NCI-H524 treated with DMSO at 0.1 percent for 48 hours (cell line): ENCODE data around the gene FAM200A.
"Not testable (repeated sequence)": the region's sequence is repeated elsewhere in the genome, so short reads cannot be mapped to it uniquely, and the experiment has no call there.

Source experiments
- DNase-seq: peaks from one replicate; lab custom pipeline; 2025; lab: John Stamatoyannopoulos, UW

The FAM200A gene

DNA sequence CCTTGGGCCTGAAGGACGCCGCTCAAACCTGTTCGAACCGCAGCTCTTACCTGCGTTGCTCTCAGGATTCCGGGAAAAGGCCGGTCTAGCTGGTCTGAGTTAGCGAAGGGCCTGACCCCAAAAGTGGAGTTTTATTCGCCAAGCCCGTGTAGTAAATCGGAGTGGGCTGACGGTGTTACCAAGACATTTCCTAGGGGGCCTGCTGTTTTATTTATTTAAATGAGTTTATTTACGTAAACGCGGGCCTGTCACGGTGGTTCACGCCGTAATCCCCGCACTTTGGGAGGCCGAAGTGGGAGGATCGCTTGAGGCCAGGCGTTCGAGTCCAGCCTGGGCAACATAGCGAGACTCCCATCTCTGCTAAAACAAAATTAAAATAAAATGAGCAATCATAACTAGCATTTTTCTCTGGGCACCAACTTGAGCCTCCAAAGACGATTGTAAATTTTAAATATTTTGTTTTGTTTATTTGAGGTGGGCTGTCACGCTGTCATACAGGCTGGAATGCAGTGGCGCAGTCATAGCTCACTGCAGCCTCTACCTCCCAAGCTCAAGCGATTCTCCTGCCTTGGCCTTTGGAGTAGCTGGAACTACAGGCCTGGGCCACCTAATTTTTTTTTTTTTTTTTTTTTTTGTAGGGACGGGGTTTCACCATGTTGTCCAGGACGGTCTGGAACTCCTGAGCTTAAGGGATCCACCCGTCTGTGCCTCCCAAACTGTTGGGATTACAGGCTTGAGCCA lies 7.4 kb upstream of the FAM200A start:
- DNase-seq = no peak

DNA sequence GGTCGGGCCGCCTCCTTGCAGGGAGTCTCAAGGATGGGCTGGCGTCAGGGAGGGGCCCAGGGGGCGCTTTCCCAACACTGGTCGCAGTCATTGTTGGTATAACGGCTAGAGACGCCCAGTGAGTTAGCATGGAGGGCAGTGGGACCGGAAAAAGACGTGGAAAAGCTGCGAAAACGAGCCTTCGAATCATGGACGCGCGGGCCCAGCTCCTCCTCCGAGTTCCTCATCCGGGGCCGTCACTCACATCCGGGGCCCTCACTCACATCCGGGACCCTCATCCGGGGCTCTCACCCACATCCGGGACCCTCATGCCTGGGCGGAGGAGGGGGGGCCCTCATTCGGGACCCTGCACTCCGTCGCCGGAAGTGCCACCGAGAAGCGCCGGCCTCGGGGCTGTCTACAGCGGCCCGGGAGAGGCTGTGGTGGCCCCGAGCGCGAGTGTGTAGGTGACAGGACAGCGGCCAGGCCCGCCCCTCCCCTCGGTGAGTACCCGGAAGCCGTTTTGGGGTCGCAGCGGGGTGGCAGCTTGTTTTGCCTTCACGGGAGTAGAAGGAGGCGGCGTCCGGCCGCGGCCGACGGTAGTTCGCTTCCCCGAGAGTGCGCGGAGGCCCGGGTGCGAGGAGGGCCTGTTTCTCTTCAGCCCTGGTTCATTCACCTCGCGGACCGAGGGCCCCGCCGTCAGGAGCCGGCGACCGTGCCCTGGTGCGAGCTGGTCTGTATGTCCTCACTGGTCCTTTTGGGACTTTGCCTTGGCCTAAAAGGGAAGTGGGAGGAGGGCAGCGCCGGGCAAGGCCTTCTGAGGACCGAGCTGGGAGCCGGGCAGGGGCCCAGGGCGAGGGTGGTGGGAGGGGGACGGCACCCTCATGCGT lies 6.6 kb upstream of the FAM200A start, which contains the start of gene ZNF655:
TSS of gene ZNF655 (plus strand) at position 337 of the 869 bp plus-strand sequence. CDS start 1,918 bp downstream, outside the sequence.
- peak; percentile 64 for DNase-seq

DNA sequence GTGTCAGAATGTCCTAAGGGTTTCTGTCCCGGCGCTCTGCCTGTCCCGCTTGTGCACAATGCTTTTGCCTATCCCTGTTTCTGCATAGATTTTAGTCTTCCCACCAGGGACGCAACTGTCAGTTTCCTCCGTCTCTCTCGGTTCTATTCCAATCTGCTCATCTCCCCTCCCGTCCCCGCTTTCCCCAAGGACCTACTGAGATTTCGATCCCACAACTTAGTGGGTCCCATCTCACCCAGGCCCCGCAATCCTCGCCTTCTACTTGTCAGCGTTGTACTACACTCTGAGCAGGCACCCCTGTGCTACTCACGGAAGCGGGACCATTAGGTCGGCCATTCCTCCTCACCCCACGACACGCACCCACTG lies 6.0 kb upstream of the FAM200A start:
- DNase-seq = no peak

DNA sequence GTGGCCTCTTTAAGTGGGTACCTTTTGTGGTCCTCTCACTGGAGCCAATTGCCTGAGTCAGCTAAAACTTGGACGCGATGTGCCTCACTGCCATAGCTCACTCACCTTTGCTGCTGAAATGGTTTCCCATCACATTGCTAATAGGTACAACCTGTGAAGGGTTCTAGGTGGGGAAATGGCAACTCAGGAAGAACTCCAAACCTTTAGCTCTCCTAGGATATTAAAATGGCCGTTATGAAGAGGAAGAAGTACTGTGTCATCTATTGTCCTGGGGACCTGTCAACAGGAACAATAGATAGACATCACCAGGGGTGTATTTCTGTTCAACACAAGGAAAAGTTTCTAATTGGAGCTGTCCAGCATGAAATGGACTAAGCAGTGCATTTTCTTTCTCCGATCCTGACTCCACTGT lies 5.3 kb upstream of the FAM200A start:
- DNase-seq = no peak

DNA sequence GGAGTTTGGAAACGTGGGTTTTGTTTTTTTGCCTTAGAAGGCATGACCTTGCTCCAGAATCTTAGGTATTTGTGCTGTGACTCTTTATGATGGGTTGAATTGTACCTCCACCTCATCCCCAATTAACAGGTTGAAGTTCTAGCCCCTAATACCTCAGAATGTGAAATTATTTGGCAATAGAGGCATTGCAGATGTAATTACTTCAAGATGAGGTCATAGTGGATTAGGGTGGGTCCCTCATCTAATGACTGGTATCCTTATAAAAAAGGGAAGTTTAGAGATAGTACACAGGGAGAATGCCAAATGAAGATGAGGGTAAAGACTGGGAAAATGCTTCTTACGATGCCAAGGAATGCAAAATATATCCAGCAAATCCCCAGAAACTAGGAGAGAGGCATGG lies 3.0 kb upstream of the FAM200A start:
- no peak for DNase-seq

DNA sequence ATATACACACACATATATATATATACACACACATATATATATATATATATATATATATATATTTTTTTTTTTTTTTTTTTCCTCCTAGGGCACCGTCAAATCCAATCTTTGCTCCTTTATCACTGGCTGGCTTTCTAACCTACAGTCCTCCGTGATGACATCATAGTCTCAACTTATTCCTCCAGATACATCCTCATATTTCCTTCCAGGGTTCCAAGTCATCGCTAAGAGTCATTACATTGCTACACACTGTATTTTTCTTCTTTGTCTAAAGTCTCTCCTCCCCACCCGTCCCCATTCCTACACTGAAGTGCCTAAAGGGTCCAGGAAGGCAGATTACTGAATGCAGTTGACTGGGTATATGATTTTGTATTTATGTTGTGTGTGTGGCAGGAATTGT lies 1.1 kb upstream of the FAM200A start:
- DNase-seq = no peak

DNA sequence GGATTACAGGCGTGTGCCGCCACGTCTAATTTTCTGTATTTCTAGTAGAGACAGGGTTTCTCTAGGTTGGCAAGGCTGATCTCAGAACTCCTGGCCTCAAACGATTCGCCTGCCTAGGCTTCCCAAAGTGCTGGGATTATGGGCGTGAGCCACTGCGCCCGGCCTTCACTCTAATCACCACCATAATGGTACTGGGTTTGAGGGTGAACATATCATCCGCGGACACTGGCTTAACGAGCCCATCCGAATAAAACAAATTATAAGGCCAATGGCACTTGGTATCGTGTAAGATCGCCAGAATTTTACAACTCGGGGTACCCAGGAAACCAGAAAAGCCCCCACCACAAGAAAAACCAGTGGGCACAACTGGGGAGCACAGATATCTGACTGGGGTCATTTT lies 580 bp downstream of the FAM200A start:
- no peak for DNase-seq

DNA sequence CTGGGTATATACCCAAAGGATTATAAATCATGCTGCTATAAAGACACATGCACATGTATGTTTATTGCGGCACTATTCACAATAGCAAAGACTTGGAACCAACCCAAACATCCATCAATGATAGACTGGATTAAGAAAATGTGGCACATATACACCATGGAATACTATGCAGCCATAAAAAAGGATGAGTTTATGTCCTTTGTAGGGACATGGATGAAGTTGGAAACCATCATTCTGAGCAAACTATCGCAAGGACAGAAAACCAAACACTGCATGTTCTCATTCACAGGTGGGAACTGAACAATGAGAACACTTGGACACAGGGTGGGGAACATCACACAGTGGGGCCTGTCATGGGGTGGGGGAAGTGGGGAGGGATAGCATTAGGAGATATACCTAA lies 2.4 kb downstream of the FAM200A start:
- not testable (repeated sequence) for DNase-seq

DNA sequence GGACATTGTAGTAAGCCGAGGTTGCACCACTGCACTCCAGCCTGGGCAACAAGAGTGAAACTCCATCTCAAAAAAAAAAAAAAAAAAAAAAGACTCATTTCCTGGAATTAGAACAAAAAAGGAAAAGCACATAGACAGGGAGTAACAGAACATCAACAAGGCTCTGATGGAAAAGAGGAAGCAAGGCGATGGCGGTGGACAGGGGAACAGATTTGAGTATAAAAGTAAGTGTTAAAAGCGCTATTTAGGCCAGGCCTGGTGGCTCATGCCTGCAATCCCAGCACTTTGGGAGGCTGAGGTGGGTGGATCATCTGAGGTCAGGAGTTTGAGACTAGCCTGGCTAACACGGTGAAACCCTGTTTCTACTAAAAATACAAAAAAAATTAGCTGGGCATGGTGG lies 6.6 kb downstream of the FAM200A start:
- not testable (repeated sequence) for DNase-seq

DNA sequence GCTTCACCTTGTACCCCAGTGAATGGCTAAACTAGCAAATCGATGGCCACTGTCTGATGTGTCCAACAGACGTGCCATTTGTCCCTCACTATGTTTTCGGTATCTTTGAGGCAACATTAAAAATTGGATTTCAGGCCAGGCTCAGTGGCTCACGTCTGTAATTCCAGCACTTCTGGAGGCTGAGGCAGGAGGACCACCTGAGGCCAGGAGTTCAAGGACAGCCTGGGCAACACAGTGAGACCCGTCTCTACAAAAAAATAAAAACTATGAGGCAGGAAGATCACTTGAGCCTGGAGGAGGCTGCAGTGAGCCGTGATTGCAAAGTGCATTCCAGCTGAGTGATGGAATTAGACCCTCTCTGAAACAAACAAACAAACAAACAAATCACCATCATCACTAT lies 8.0 kb downstream of the FAM200A start:
- no peak for DNase-seq

DNA sequence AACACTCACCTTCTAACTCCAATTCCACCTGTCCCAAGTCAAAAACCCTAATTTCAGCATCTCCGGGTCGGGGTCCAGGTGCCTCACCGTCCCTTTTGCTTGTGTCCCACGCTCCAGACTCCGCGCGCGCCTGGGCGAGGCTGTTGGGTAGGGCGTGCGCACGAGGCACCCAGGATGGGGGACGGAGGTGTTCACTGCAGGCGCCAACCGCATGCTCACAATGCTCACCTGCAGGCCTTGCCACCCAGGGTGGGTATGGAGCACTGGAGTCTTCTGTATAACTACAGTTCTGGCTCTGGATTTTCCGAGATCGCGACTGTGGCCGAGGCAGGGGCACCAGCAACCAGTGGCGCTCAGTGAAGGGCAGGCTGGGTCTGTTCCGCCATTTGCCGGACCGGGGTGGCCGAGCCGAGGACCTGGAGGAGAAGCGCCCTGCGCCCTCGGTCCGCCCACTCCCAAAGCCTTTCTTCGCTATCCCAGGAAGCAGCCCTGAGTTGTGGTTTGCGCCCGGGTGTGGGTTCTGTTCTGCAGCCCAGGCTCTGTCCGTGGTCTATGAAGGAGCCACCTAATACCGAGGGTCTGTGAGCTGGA lies 8.7 kb downstream of the FAM200A start:
- DNase-seq = no peak

DNA sequence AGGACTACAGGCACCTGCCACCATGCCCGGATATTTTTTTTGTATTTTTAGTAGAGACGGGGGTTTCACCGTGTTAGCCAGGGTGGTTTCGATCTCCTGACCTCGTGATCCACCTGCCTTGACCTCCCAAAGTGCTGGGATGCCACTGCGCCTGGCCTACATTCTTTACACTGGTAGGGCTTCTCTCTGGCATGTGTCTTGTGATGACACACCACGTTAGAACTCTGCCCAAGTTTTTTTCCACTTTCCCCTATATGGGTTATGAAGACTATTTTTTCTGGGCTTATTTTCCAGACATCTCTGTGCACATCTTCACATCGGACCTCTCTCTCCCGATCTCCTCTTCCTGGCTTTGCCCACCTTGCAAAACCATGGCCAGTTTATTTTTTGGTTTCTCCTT lies 10.7 kb downstream of the FAM200A start:
- DNase-seq = no peak

DNA sequence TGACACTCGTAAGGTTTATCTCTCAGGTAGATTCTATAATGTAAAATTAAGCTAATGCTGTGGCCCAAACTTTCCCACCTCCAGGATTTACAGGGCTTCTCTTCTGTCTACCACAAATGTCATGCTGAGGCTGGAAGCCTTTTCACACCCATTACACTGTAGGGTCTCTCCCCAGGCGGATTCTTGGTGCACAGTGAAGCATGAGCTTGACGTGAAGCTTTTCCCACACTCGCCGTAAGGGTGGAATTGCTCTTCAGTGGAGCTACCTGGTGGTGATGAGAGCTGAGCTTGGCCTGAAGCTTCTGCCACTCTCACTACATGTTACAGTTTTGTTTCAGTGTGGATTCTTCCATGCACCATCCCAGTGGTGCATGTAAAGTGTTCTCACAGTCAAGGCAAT lies 11.4 kb downstream of the FAM200A start:
- no peak for DNase-seq

DNA sequence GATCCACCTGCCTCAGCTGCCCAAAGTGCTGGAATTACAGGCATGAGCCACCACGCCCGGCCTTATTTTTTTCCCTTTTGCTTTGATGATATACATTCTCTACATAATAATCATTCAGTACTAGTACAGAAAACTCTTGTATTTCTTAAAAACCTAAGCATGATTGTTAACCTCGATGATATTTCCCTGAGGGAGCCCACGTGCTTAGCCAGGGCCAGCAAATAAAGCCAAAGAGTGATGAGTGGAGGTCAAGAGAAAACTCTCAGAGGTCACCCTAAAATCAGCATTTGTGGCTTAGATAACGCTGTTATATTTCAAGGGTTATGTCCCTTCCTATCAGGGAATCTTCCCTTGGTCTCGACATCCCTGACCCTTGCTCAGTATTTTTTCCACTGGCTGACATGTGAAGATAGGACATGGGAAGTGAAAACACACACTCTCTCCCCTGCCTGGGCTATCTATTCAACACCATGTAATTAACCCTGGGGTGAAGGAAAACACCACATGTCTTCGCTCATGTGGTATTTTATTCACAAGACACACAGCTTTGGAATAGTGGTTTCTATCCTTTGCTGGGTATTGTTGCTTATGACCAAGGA lies 12.6 kb downstream of the FAM200A start:
- no peak for DNase-seq

DNA sequence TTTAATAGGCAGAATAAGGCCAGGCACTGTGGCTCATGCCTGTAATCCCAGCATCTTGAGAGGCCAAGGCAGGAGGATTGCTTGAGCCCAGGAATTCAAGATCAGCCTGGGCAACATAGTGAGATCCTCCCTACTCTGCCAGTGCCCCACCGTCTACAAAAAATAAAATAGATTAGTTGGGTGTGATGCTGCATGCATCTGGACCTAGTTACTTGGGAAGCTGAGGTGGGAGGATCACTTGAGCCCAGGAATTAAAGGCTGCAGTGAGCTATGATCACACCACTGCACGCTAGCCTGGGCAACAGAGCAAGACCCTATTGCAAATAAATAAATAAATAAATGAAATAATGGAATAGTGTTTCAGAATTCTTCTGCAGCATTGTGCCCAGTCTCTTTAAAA lies 16.2 kb downstream of the FAM200A start:
- no peak for DNase-seq

DNA sequence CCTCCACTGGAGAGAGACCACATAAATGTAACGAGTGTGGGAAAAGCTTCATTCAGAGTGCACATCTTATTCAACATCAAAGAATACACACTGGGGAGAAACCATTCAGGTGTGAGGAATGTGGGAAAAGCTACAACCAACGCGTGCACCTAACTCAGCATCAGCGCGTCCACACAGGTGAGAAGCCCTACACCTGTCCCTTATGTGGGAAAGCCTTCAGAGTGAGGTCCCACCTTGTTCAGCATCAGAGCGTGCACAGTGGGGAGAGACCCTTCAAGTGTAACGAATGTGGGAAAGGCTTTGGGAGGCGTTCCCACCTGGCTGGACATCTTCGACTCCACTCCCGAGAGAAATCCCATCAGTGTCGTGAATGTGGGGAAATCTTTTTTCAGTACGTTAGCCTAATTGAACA lies 20.6 kb downstream of the FAM200A start:
- DNase-seq = no peak

DNA sequence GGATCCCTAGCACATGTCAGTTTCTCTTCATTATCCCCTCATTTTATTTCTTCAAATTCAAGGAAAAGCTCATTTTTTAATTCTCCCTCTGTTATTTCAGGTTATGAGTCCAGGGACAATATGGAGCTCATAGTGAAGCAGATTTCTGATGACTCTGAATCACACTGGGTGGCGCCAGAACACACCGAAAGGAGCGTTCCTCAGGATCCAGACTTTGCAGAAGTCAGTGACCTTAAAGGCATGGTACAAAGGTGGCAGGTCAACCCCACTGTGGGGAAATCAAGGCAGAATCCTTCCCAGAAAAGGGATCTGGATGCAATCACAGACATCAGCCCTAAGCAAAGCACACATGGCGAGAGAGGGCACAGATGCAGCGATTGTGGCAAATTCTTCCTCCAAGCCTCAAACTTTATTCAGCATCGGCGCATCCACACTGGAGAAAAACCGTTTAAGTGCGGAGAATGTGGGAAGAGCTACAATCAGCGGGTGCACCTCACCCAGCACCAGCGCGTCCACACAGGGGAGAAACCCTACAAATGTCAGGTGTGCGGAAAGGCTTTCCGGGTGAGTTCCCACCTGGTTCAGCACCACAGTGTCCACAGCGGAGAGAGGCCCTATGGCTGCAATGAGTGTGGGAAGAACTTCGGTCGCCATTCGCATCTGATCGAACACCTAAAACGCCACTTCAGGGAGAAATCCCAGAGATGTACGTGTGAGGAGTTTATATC lies 26.0 kb downstream of the FAM200A start:
- DNase-seq = no peak

DNA sequence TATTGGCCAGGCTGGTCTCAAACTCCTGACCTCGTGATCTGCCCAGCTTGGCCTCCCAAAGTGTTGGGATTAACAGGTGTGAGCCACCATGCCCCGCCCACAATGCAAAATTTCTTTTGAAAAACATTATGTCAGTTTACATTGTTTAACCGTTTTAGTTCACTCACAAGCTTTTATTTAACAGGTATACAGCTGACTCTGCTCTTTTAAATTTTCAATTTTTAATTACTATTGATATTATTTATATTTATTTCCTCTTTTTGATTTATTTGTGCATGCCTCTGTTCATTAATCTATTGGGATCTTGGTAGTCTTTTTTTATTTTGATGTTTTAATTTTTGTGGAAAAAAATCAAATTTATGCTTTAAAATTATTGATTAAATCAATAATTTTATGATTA lies 30.5 kb downstream of the FAM200A start:
- no peak for DNase-seq

DNA sequence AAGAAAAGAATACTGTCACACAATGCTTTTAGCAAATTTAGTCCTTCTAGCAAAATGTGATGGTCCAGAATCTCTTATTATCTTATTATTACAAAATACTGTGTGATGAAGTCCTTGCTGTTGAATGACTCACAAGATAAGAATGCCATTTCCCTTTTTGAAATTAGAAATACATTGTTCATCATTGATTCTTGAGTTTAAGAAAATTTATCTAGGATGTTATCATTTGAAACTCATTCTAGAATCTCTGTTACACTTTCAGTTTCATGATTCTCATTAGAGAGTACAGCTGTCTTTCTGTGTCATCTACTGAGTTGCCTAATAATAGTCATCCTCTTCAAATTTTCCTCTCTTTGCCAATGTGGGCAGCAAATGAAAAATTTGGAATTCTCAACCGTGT lies 37.9 kb downstream of the FAM200A start:
- DNase-seq = no peak

DNA sequence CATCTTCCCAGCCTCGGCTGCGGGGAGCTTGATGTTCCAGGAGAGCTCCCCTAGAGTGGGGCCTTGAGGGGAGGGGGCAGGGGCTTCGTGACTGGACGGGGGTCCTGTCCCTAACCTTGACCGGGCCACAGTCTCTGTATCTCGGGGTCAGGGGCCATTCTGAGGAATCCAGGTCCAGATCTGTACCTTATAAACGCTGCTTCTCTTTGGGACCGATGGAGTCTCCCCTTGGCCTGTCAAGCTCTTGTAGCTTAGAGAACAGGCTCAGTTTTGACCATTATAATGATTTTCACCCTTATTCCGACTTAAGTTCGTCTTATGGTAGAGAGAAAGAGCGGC lies 46.6 kb downstream of the FAM200A start:
- DNase-seq = no peak

DNA sequence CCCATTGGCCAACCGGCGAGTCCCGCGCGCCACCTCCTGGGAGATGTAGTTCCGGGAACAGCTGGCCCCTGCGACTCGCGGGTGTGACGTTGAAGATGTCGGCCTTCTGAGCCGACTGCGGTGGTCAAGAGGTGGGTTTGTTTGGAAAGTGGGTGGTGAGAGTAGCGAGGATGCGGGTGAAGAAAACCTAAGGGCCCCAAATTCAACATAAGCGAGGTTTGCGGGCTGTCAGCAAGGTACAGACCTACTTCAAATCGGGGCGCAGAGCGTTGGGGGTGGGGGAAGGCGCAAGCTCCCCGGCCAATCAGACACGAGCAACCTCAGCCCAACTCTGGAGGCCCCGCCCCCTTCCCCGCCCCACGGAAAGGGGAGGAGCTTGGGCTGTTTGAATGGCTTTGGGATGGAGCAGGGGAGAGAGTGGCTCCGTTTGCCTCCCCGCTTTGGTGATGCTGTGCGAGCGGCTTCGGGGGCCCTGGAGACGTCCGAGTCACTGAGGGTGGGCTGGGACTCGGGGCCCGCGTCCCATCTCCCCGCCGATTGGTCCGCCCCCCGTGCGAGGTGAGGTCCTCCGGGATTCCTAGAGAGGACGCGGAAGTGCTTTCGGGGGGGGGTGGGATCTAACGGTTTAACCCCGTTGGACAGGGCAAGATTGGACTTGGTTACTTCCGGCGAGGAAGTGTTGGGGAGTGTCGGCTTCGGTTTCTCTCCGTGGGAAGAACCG lies 47.2 kb downstream of the FAM200A start, which contains the start of gene ZKSCAN5:
TSS of gene ZKSCAN5 (plus strand) at position 60 of the 721 bp plus-strand sequence. CDS start 1,383 bp downstream, outside the sequence.
- DNase-seq = peak; percentile 86
